ENCODE data around the gene CTNND2.

DNA sequence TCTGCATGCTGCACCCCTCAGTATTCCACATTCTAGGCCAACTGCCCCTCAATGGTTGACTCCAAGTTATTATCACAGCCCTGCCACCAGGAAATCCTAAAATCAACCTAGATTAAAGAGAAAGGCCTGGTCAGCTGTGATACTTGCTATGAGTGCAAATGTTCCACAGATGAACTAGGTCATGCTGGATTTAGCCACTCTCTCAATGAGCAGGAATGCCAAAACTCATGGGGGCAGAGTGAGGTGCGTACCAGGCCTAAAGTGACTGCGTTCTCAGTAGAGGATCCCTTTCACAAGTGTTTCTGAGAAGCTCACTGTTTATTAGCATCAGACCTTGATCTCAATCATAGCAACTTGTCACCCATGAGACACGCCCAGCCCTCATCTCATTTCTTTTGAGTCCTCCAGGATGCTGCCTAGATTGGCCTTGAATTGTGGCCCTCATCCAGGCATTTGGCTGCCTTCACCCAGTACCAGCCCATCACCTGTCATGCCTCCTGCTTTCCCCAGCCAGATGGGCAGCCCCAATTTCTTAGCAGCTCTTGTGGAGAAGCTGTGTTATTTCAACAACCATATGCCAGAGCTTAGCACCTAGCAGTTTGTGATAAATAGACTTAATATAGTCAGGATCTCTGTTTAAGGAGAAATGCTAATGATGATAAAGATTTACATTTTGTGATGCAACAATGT, 383.9 kb downstream of the CTNND2 start:
- TF ChIP-seq, protein P1, sequence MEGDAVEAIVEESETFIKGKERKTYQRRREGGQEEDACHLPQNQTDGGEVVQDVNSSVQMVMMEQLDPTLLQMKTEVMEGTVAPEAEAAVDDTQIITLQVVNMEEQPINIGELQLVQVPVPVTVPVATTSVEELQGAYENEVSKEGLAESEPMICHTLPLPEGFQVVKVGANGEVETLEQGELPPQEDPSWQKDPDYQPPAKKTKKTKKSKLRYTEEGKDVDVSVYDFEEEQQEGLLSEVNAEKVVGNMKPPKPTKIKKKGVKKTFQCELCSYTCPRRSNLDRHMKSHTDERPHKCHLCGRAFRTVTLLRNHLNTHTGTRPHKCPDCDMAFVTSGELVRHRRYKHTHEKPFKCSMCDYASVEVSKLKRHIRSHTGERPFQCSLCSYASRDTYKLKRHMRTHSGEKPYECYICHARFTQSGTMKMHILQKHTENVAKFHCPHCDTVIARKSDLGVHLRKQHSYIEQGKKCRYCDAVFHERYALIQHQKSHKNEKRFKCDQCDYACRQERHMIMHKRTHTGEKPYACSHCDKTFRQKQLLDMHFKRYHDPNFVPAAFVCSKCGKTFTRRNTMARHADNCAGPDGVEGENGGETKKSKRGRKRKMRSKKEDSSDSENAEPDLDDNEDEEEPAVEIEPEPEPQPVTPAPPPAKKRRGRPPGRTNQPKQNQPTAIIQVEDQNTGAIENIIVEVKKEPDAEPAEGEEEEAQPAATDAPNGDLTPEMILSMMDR (IDR thresholded peaks at IDR 0.05 in 8 of 11, conservative IDR thresholded peaks at IDR 0.05 in 3 of 11) = no peak
- TF ChIP-seq POLR2A (IDR thresholded peaks at IDR 0.05) = no peak
- no peak for TF ChIP-seq POLR2AphosphoS5 (IDR thresholded peaks at IDR 0.05)
